HepG2 (cell line): ENCODE measurements around the gene GPS2. TPM values are rescaled to one million over a fixed set of nuclear protein-coding genes. Genes with fewer than 3 reads are reported as not detected.
A peak's percentile ranks its signal among the peaks of the same experiment; 100 is the strongest.

Experiments used
- ADNP ChIP-seq: sonication (generic); formaldehyde crosslinking; IDR thresholded peaks from 2 replicates; pipeline ENCODE4 v1.4.0; 2020; ENCODE audit warnings: missing genetic modification reagents
- AFF4 ChIP-seq: sonication (generic); formaldehyde crosslinking; IDR thresholded peaks from 2 replicates; pipeline ENCODE4 v1.4.0; 2020; ENCODE audit warnings: missing genetic modification reagents
- CENPX ChIP-seq: sonication (generic); formaldehyde crosslinking; IDR thresholded peaks from 2 replicates; pipeline ENCODE4 v1.9.0; 2021; ENCODE audit warnings: mild to moderate bottlenecking, missing genetic modification reagents, moderate library complexity
- ETV6 ChIP-seq: sonication (generic); formaldehyde crosslinking; conservative IDR thresholded peaks from 2 replicates; pipeline ENCODE4 v1.4.0; 2020; ENCODE audit warnings: missing genetic modification reagents
- GATA4 ChIP-seq: sonication (generic); IDR thresholded peaks from 2 replicates; pipeline ENCODE4 v1.6.1; 2016; ENCODE audit warnings: antibody characterized with exemption, low read depth, borderline replicate concordance
- KDM5A ChIP-seq: fragments of 200-600 bp; sonication (generic); IDR thresholded peaks from 2 replicates; pipeline ENCODE4 v1.7.0; 2018; ENCODE audit warnings: antibody characterized with exemption, mild to moderate bottlenecking, low read length, borderline replicate concordance
- KLF13 ChIP-seq: sonication (generic); formaldehyde crosslinking; IDR thresholded peaks from 2 replicates; pipeline ENCODE4 v1.4.0; 2020; ENCODE audit warnings: mild to moderate bottlenecking, missing genetic modification reagents
- MED1 ChIP-seq: sonication (generic); formaldehyde crosslinking; IDR thresholded peaks from 2 replicates; pipeline ENCODE4 v1.4.0; 2020; ENCODE audit warnings: missing genetic modification reagents
- MIXL1 ChIP-seq: IDR thresholded peaks from 2 replicates; pipeline ENCODE4 v1.6.1; 2016
- NONO ChIP-seq, 2 experiments: fragments of 450-650 bp in 1 of 2; sonication (generic) in 1 of 2; formaldehyde crosslinking in 1 of 2; IDR thresholded peaks in 1 of 2; conservative IDR thresholded peaks in 1 of 2; 2 replicates each; pipeline versions ENCODE4 v1.6.1 to v1.8.0; 2017 to 2022; ENCODE audit warnings: mild to moderate bottlenecking in 1 of 2, missing genetic modification reagents in 1 of 2, moderate library complexity in 1 of 2
- NRL ChIP-seq: sonication (generic); formaldehyde crosslinking; IDR thresholded peaks from 2 replicates; pipeline ENCODE4 v1.5.0; 2020; ENCODE audit warnings: missing genetic modification reagents, mild to moderate bottlenecking, moderate library complexity, borderline replicate concordance
- SETDB1 ChIP-seq: sonication (generic); formaldehyde crosslinking; IDR thresholded peaks from 2 replicates; pipeline ENCODE4 v1.5.1; 2020; ENCODE audit warnings: missing genetic modification reagents, mild to moderate bottlenecking, borderline replicate concordance
- SP4 ChIP-seq: sonication (generic); formaldehyde crosslinking; IDR thresholded peaks from 2 replicates; pipeline ENCODE4 v1.8.1; 2023; ENCODE audit warnings: mild to moderate bottlenecking, missing genetic modification reagents
- TAF1 ChIP-seq: sonication (generic); formaldehyde crosslinking; IDR thresholded peaks from 2 replicates; pipeline ENCODE4 v1.4.0; 2020; ENCODE audit warnings: missing genetic modification reagents
- ZBED4 ChIP-seq: sonication (generic); formaldehyde crosslinking; IDR thresholded peaks from 2 replicates; pipeline ENCODE4 v1.4.0; 2020; ENCODE audit warnings: missing genetic modification reagents, borderline replicate concordance
- ZBTB7A ChIP-seq: sonication (generic); formaldehyde crosslinking; IDR thresholded peaks from 2 replicates; pipeline ENCODE4 v1.8.0; 2022; ENCODE audit warnings: mild to moderate bottlenecking, missing genetic modification reagents
- ZFP36L2 ChIP-seq: sonication (generic); formaldehyde crosslinking; IDR thresholded peaks from 2 replicates; pipeline ENCODE4 v1.4.0; 2020; ENCODE audit warnings: missing genetic modification reagents
- ZNF329 ChIP-seq: sonication (generic); formaldehyde crosslinking; IDR thresholded peaks from 2 replicates; pipeline ENCODE4 v1.9.0; 2021; ENCODE audit warnings: low read depth, mild to moderate bottlenecking, missing genetic modification reagents
- ZNF577 ChIP-seq: sonication (generic); formaldehyde crosslinking; IDR thresholded peaks from 2 replicates; pipeline ENCODE4 v1.4.0; 2020; ENCODE audit warnings: mild to moderate bottlenecking, low read depth, missing genetic modification reagents, borderline replicate concordance
- ZNF780A ChIP-seq: sonication (generic); formaldehyde crosslinking; IDR thresholded peaks from 2 replicates; pipeline ENCODE4 v1.8.0; 2022; ENCODE audit warnings: mild to moderate bottlenecking, missing genetic modification reagents, moderate library complexity
- polyA plus RNA-seq, 8 experiments: library from polyadenylated mRNA; depleted of rRNA in 3 of 8; stranded (reverse) in 7 of 8; unstranded in 1 of 8; fragments of >200 nt; fragmentation: Illumina TruSeq in 4 of 8; extraction: Trizol in 4 of 8; gene quantifications; 2 replicates each; pipeline versions ENCODE4 v1.2.1 to v1.2.3, GENCODE V29; 2011 to 2016; ENCODE audit warnings: low read depth in 4 of 8, missing spikeins in 1 of 8, mixed read lengths in 1 of 8; ENCODE audit not compliant: insufficient read depth in 1 of 8
- total RNA-seq, 5 experiments: library from RNA; depleted of rRNA; stranded (reverse); fragments of >200 nt; fragmentation: Illumina TruSeq; extraction: Trizol; gene quantifications; 2 replicates each; pipeline ENCODE4 v1.2.3, GENCODE V29; 2016; ENCODE audit warnings: low read depth in 1 of 5
- TF ChIP-seq, protein P1 (sequence below): sonication (generic); formaldehyde crosslinking; IDR thresholded peaks from 2 replicates; pipeline ENCODE4 v1.5.0; 2020; ENCODE audit warnings: mild to moderate bottlenecking, missing genetic modification reagents, moderate library complexity

Gene GPS2
- total and polyA plus RNA-seq, 2 of the 13 experiments (the other 11 are each of a cell fraction or from before 2014, with no cell fraction given): 58.0 to 59.4 TPM

DNA sequence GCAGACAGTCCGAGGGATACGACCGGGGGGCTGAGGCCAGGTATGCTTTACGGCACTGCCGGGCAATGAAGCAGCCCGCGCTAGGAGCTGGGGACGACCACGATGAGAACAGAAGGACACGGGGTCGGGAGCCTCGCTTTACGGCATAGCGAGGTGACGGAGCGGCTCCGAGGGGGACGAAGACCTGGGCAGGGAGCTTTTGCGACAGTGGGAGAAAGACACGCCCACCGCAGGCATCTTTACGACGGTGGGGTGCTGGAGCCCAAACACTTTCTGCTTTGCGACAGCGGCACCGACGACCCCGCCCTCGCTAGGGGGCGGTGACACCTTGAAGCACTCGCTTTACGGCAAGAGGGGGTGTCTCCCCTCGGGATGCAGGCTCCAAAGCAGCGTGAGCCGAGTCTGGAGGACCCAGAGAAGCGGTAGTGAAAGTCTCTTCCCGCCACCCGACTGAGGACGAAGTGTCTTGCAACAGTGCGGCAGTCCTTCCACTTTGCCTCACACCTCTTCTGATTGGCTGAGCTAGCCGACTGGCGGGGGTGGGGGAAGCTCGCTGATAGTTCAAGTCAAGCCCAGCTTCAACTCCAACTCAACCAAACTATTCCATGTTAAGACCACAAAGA is 14.3 kb upstream of the GPS2 start (continued):
- TF ChIP-seq AFF4: no peak
- TF ChIP-seq MED1: peak; percentile 74
- TF ChIP-seq, protein P1, sequence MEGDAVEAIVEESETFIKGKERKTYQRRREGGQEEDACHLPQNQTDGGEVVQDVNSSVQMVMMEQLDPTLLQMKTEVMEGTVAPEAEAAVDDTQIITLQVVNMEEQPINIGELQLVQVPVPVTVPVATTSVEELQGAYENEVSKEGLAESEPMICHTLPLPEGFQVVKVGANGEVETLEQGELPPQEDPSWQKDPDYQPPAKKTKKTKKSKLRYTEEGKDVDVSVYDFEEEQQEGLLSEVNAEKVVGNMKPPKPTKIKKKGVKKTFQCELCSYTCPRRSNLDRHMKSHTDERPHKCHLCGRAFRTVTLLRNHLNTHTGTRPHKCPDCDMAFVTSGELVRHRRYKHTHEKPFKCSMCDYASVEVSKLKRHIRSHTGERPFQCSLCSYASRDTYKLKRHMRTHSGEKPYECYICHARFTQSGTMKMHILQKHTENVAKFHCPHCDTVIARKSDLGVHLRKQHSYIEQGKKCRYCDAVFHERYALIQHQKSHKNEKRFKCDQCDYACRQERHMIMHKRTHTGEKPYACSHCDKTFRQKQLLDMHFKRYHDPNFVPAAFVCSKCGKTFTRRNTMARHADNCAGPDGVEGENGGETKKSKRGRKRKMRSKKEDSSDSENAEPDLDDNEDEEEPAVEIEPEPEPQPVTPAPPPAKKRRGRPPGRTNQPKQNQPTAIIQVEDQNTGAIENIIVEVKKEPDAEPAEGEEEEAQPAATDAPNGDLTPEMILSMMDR: 0 out of 2 replicates have a peak, but pooled peaks have one; percentile 35
- TF ChIP-seq ETV6: no peak; the same call in 1 of the 2 replicates
- no peak for TF ChIP-seq ZNF780A (CRISPR knock-in tag)
- TF ChIP-seq ZFP36L2 (CRISPR knock-in tag): no peak
- no peak for TF ChIP-seq SETDB1
- TF ChIP-seq NONO (IDR thresholded peaks at IDR 0.05): no peak
- TF ChIP-seq NONO (CRISPR knock-in tag; conservative IDR thresholded peaks at IDR 0.05): peak; percentile 90
- TF ChIP-seq CENPX: no peak
- peak; percentile 86 for TF ChIP-seq SP4 (CRISPR knock-in tag)
- no peak for TF ChIP-seq ZNF577
- no peak for TF ChIP-seq ADNP (CRISPR knock-in tag)
- no peak for TF ChIP-seq KLF13
- TF ChIP-seq KDM5A: peak; percentile 85; the same call in 1 of the 2 replicates
- TF ChIP-seq ZNF329 (CRISPR knock-in tag): no peak
- TF ChIP-seq ZBED4 (CRISPR knock-in tag): 0 out of 2 replicates have a peak, but pooled peaks have one; percentile 24
- no peak for TF ChIP-seq GATA4
- peak; percentile 48; the same call in 1 of the 2 replicates for TF ChIP-seq MIXL1
- 0 out of 2 replicates have a peak, but pooled peaks have one; percentile 31 for TF ChIP-seq TAF1 (CRISPR knock-in tag)
- TF ChIP-seq ZBTB7A (CRISPR knock-in tag): peak; percentile 52; the same call in 1 of the 2 replicates
- TF ChIP-seq NRL (CRISPR knock-in tag): peak; percentile 92; the same call in 1 of the 2 replicates
